Posterior vena cava (tissue), 2 donors: Measurements from ENCODE around the gene INTS11. TPM values are rescaled to one million over a fixed set of nuclear protein-coding genes. Genes with fewer than 3 reads are reported as not detected.

Experiments used
- DNase-seq: peaks from one replicate; pipeline ENCODE4 v3.0.0-alpha.2; 2020; ENCODE audit warnings: low spot score
- intact Hi-C, 2 donors: fragments of 100-400 bp; cut with DNase I; formaldehyde crosslinking; loops; one replicate each; pipeline versions ENCODE4 v1.14.1 to v1.14.2; 2022 to 2023
- long read RNA-seq, 2 donors: library from polyadenylated mRNA; unstranded; transcript quantifications; one replicate each; pipeline ENCODE4 v2.0.0, GENCODE V29; 2020 to 2021
- total RNA-seq, 2 donors: library from RNA; stranded (reverse); fragmentation: NEBNext Ultra II Directional; extraction: Animal tissue kit (Norgen Biotek cat#: 25700); gene quantifications; one replicate each; pipeline ENCODE4 v1.2.1, GENCODE V29; 2021
- donor health status: DM: yes; HTN: yes; CAD: no.
- donor health status: DM: yes; HTN: yes; CAD: no.

Gene INTS11
- total RNA-seq, result 10 to 100 TPM; 61.8 to 65.6 TPM
- long read RNA-seq, donor 1, transcript INTS11-208 (17 exons, 2,148 nt), result major isoform, 21 of 43 reads
- long read RNA-seq, donor 1, partial matches to known transcripts, result 11 of 43 reads
- long read RNA-seq, donor 1, other reads (novel, unspliced or antisense), result 8 of 43 reads
- long read RNA-seq, donor 2, transcript INTS11-208 (17 exons, 2,148 nt), result major isoform, 145 of 258 reads
- long read RNA-seq, donor 2, transcript INTS11-248 (18 exons, 2,263 nt), result minor isoform, 11 of 258 reads
- long read RNA-seq, donor 2, partial matches to known transcripts, result 53 of 258 reads
- long read RNA-seq, donor 2, other reads (novel, unspliced or antisense), result 45 of 258 reads

- DNase-seq, result peak; percentile 99
- intact Hi-C loops, result no loop called here
Observed at GRCh38 chr1:1324524-1325287, at the start of gene INTS11, which contains the start of gene CPTP. INTS11 (minus strand) TSS chr1:1324660; CDS start chr1:1324608, 52 bp downstream. CPTP (plus strand) TSS chr1:1324802; CDS start chr1:1326911, 2,109 bp downstream.

GRCh38 chr1:1373815-1374588, 49.5 kb upstream of the INTS11 start:
- intact Hi-C loops, result loop anchor here in 1 of 2 donors (10.0 kb wide), 1 partner anchor 131 kb away; no protein-coding TSS in a partner anchor
- DNase-seq, result peak; percentile 80

GRCh38 chr1:1373051-1373814, 48.8 kb upstream of the INTS11 start:
- intact Hi-C loops, result loop anchor here in 1 of 2 donors (10.0 kb wide), 1 partner anchor 132 kb away; no protein-coding TSS in a partner anchor
- peak; percentile 79 for DNase-seq

- peak; percentile 88 for DNase-seq
- intact Hi-C loops, result loop anchor here in 1 of 2 donors (10.0 kb wide), 1 partner anchor 133 kb away; no protein-coding TSS in a partner anchor
Observed at GRCh38 chr1:1371746-1372711, 47.6 kb upstream of the INTS11 start.

- intact Hi-C loops, result loop anchor here in 1 of 2 donors (10.0 kb wide), 1 partner anchor 133 kb away; no protein-coding TSS in a partner anchor
- no peak for DNase-seq
Observed at GRCh38 chr1:1371364-1371745, 46.9 kb upstream of the INTS11 start.

GRCh38 chr1:1370771-1371300, 46.4 kb upstream of the INTS11 start:
- DNase-seq, result peak; percentile 83
- intact Hi-C loops, result loop anchor here in 1 of 2 donors (10.0 kb wide), 1 partner anchor 134 kb away; no protein-coding TSS in a partner anchor

GRCh38 chr1:1370094-1370493, 45.6 kb upstream of the INTS11 start:
- DNase-seq, result peak; percentile 53
- intact Hi-C loops, result loop anchor here in 1 of 2 donors (10.0 kb wide), 1 partner anchor 135 kb away; no protein-coding TSS in a partner anchor

- no peak for DNase-seq
- intact Hi-C loops, result no loop called here
Observed at GRCh38 chr1:1367315-1367714, 42.9 kb upstream of the INTS11 start.

- no peak for DNase-seq
- intact Hi-C loops, result no loop called here
Observed at GRCh38 chr1:1366699-1367066, 42.2 kb upstream of the INTS11 start.

GRCh38 chr1:1365875-1366698, 41.6 kb upstream of the INTS11 start:
- DNase-seq, result no peak
- intact Hi-C loops, result no loop called here

- DNase-seq, result no peak
- intact Hi-C loops, result no loop called here
Observed at GRCh38 chr1:1364266-1364665, 39.8 kb upstream of the INTS11 start.

- no peak for DNase-seq
- intact Hi-C loops, result no loop called here
Observed at GRCh38 chr1:1361982-1362423, 37.5 kb upstream of the INTS11 start.

- intact Hi-C loops, result no loop called here
- no peak for DNase-seq
Observed at GRCh38 chr1:1361233-1361981, 36.9 kb upstream of the INTS11 start.

GRCh38 chr1:1360506-1361169, 36.2 kb upstream of the INTS11 start:
- intact Hi-C loops, result no loop called here
- DNase-seq, result peak; percentile 95
